ENCODE results near the gene PRH2.

- TF ChIP-seq ZBTB7A (tag by site-specific recombination; IDR thresholded peaks at IDR 0.05; ENCODE audit: low read depth) = no peak
- TF ChIP-seq ZNF837 (tag by site-specific recombination; IDR thresholded peaks at IDR 0.05) = no peak
- no peak for TF ChIP-seq ZBTB17 (tag by site-specific recombination; IDR thresholded peaks at IDR 0.05)
- no peak for TF ChIP-seq CTCF (tag by site-specific recombination; IDR thresholded peaks at IDR 0.05)
- TF ChIP-seq ZNF791 (tag by site-specific recombination; IDR thresholded peaks at IDR 0.05) = no peak
- no peak for TF ChIP-seq PBX3 (CRISPR knock-in tag; IDR thresholded peaks at IDR 0.05)
- TF ChIP-seq TCF7L2 (IDR thresholded peaks at IDR 0.05; ENCODE audit: borderline replicate concordance, low read depth, low read length) = no peak
- TF ChIP-seq ZNF148 (tag by site-specific recombination; IDR thresholded peaks at IDR 0.05; ENCODE audit: borderline replicate concordance) = no peak
- TF ChIP-seq ZNF24 (tag by site-specific recombination; IDR thresholded peaks at IDR 0.05) = no peak
- TF ChIP-seq GFI1B (tag by site-specific recombination; IDR thresholded peaks at IDR 0.05) = no peak
- no peak for TF ChIP-seq ZBTB8A (tag by site-specific recombination; IDR thresholded peaks at IDR 0.05)
- no peak for TF ChIP-seq ZNF398 (tag by site-specific recombination; IDR thresholded peaks at IDR 0.05)
- no peak for TF ChIP-seq ZNF426 (tag by site-specific recombination; IDR thresholded peaks at IDR 0.05)
- TF ChIP-seq OVOL3 (tag by site-specific recombination; IDR thresholded peaks at IDR 0.05) = no peak
These were observed 7.5 kb downstream of the PRH2 start for GRCh38 chr12:10936506-10936905.

Measured in HEK293 (cell line).